Mucosa of descending colon (tissue), 3 donors: ENCODE measurements around the gene EOGT. TPM values are rescaled to one million over a fixed set of nuclear protein-coding genes. Genes with fewer than 3 reads are reported as not detected.

Experiments
- ATAC-seq: fragments of 200-7000 bp; cut with Tn5 transposase; one replicate; pipeline ENCODE4 v1.9.1; 2020; ENCODE audit warnings: mild to moderate bottlenecking, moderate library complexity
- DNase-seq, 3 donors: peaks; one replicate each; pipeline ENCODE4 v3.0.0-alpha.2; 2020
- H3K36me3 ChIP-seq: fragments of 200-600 bp; one replicate; pipeline ENCODE4 v1.8.0; 2021; ENCODE audit warnings: low read depth, mild to moderate bottlenecking
- H3K4me1 ChIP-seq: fragments of 200-600 bp; one replicate; pipeline ENCODE4 v1.8.0; 2021; ENCODE audit warnings: low read depth, mild to moderate bottlenecking
- H3K4me3 ChIP-seq: fragments of 200-600 bp; one replicate; pipeline ENCODE4 v1.8.0; 2021; ENCODE audit warnings: mild to moderate bottlenecking
- H3K9me3 ChIP-seq: fragments of 200-600 bp; one replicate; pipeline ENCODE4 v1.8.0; 2021; ENCODE audit warnings: mild to moderate bottlenecking
- intact Hi-C, 2 donors: fragments of 100-400 bp; cut with DNase I in 1 of 2; cut with micrococcal nuclease in 1 of 2; formaldehyde crosslinking; loops; one replicate each; pipeline versions ENCODE4 v1.11.0 to v1.11.1; 2022; cut with DNase I, micrococcal nuclease
- long read RNA-seq, 2 donors: library from polyadenylated mRNA; unstranded; transcript quantifications; one replicate each; pipeline ENCODE4 v2.0.0, GENCODE V29; 2019 to 2021
- total RNA-seq, 3 donors: library from RNA; stranded (reverse); fragmentation: NEBNext Ultra II Directional in 2 of 3; extraction: Animal tissue kit (Norgen Biotek cat#: 25700) in 2 of 3; gene quantifications; one replicate each; pipeline versions ENCODE4 v1.2.1 to v1.2.4, GENCODE V29; 2021 to 2023
- TF ChIP-seq, protein P1 (sequence below): fragments of 200-600 bp; IDR thresholded peaks from one replicate; pipeline ENCODE4 v1.8.0; 2022; ENCODE audit warnings: antibody characterized with exemption, mild to moderate bottlenecking
- donor health status: DM: no; HTN: no; CAD: no; lungs with moderate emphysema.
- donor health status: DM: no; HTN: no; CAD: no.
- donor health status: DM: no; HTN: yes; CAD: no.

Gene EOGT
- 10 to 100 TPM; 16.9 to 27.3 (median 17.4) TPM for total RNA-seq
- long read RNA-seq, donor 1, partial matches to known transcripts, result 2 of 8 reads
- long read RNA-seq, donor 1, other reads (novel, unspliced or antisense), result 3 of 8 reads
- long read RNA-seq, donor 2, partial matches to known transcripts, result 2 of 3 reads
- long read RNA-seq, donor 2, other reads (novel, unspliced or antisense), result 1 of 3 reads

DNA sequence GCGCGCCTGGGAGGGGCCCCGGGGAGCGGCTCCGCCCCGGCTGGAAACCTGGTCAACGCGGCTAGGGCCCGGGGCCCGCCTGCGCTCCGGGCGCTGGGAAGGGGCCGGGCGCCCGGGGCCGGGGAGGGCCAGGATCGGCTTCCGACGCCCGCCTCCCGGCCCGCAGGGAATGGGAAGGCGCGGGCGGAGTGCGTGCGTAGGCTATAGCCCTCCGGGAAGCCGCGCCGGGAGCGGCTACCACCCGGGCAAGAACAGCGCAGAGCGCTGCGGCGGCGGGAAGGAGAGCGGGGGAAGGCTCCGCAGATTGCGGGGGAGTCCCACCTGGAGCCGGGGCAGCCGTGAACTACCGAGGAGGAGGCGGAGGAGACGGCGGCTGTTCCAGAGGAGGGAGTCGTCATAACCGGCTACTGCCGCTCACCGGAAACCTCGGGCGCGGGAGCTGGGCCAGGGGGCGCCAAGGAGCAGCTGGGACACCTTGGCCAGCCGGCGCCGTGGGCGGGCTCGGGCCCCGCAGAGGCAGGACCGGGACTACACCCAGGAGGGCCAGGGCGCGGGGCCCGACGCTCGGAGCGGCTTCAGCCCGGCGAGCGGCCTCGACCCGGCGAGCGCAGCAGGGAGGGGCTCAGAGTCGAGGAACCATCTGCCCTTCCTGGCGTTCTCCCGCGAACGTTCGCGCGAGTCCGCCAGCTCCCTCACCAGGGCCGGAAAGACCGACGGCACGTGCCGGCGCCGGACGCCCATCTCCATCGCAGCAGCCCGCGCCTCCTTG, at the start of gene EOGT:
Gene EOGT, minus strand, starts transcription at position 432 of the 769 bp plus-strand sequence. CDS start 3,838 bp downstream, outside the sequence.
- Histone ChIP-seq H3K4me3 (peak within 1 kb of the TSS; percentile 77), H3K36me3 (no peaks in the 10 kb centered on the region), H3K9me3 (no peaks in the 10 kb centered on the region), H3K4me1 (peaks cover 12% of the 10 kb centered on the region)
- ATAC-seq, result peak; percentile 96
- TF ChIP-seq, protein P1, sequence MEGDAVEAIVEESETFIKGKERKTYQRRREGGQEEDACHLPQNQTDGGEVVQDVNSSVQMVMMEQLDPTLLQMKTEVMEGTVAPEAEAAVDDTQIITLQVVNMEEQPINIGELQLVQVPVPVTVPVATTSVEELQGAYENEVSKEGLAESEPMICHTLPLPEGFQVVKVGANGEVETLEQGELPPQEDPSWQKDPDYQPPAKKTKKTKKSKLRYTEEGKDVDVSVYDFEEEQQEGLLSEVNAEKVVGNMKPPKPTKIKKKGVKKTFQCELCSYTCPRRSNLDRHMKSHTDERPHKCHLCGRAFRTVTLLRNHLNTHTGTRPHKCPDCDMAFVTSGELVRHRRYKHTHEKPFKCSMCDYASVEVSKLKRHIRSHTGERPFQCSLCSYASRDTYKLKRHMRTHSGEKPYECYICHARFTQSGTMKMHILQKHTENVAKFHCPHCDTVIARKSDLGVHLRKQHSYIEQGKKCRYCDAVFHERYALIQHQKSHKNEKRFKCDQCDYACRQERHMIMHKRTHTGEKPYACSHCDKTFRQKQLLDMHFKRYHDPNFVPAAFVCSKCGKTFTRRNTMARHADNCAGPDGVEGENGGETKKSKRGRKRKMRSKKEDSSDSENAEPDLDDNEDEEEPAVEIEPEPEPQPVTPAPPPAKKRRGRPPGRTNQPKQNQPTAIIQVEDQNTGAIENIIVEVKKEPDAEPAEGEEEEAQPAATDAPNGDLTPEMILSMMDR, result peak; percentile 70
- intact Hi-C loops, result no loop called here
- DNase-seq, result peak; percentile 92 to 96 (median 95)

DNA sequence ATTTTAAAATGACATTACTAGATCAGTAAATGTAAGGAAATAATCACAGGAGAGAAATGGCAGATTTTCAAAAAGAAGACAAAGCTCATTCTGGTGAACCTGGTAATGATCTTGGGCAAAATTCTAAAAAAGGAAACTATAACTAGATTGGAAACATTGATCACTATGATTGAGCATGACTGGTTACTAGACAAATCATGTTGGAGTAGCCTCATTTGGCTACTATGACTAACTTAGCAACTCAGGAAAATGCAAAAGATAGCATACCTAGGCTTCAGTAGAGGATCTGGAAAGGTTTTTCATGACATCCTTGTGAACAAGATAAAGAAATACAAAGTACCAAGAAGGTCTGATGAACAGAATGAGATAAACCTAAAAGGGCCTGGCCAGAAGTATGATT, 46.2 kb upstream of the EOGT start:
- Histone ChIP-seq H3K4me3 (no peak overlapping the region), H3K4me1 (no peaks in the 10 kb centered on the region), H3K9me3 (no peaks in the 10 kb centered on the region), H3K36me3 (no peaks in the 10 kb centered on the region)
- DNase-seq, result no peak
- ATAC-seq, result no peak
- intact Hi-C loops, result no loop called here
- TF ChIP-seq, protein P1, result no peak

DNA sequence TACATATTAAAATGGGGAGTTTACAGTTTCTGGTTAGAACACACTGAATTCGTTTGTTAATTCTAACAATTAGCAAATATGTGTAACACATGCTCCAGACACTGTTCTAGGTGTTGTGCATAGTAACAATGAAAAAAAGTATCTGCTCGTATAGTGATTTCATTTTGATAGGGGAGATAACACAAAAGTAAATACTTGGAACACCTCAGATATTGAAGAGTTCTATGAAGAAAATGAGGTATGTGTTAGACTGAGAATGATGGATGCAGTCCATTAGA, 45.4 kb upstream of the EOGT start:
- Histone ChIP-seq H3K4me3 (no peak overlapping the region), H3K4me1 (no peaks in the 10 kb centered on the region), H3K9me3 (no peaks in the 10 kb centered on the region), H3K36me3 (no peaks in the 10 kb centered on the region)
- intact Hi-C loops, result no loop called here
- no peak for ATAC-seq
- TF ChIP-seq, protein P1, result no peak
- DNase-seq, result no peak

DNA sequence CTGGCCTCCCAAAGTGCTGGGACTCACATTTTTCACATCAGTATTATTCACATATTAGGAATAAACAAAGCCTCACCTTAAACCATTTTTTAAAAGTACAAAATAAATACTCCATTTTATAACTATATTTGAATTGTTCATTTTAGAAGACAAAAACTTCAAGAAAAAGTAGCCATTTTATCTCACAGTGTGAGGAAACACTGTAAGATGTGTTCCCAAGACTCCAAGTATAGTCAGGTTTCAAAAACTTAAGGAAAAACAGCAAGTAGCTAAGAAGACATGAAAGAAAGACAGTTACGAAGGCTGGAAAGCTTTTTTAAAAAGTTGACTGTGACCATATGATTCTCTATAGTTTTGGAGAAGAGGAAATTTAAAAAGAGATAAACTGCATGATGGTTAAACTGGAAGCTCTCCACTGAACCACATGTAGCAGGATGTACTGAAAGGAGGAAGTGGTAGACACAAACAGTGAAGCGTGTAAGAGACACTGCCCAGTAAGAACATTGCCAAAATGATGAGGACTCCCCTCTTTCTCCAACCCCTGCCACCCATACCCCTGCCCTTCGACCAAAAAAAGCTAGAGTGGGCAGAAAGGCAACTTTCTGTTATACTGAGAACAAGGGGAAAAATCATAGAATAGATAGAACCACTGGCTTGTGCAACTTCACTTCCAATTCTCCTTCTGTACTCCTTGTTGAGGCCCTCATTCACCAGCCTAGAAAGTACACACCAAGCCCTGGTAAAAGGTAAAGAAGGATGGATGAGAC, 44.9 kb upstream of the EOGT start:
- intact Hi-C loops, result no loop called here
- TF ChIP-seq, protein P1, result no peak
- DNase-seq, result no peak
- peak; percentile 90 for ATAC-seq
- Histone ChIP-seq H3K36me3 (no peaks in the 10 kb centered on the region), H3K4me3 (no peak overlapping the region), H3K9me3 (no peaks in the 10 kb centered on the region), H3K4me1 (no peaks in the 10 kb centered on the region)

DNA sequence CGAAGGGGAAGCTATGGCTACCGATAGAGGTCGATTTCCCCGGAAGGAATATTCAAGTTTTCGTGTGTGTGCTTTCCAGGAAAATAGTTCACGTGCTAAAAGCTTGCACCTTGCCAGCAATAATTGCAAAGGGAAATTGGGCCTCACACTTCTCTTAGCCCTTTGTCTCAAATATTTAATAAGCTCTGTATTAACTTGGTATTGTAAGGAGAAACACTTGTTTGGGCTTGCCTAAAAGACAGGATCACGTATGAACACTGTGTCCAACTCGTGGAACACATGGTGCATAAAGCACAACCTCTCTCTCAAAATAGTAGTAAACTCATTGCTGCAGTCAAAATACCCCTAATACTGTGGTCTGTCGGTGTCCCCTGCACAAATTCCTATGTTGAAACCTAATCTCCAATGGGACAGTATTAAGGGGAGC, 39.0 kb upstream of the EOGT start:
- ATAC-seq, result no peak
- H3K4me1 ChIP-seq, result peaks cover 23% of the 10 kb centered on the region
- no peak for DNase-seq
- intact Hi-C loops, result no loop called here
- H3K9me3 ChIP-seq, result no peaks in the 10 kb centered on the region
- peak overlapping the region; percentile 75 for H3K4me3 ChIP-seq
- TF ChIP-seq, protein P1, result no peak
- H3K36me3 ChIP-seq, result no peaks in the 10 kb centered on the region
